IPS-NIHi7 (cell line): ENCODE measurements around the gene SLFN12L.
"Not testable (repeated sequence)": the region's sequence is repeated elsewhere in the genome, so short reads cannot be mapped to it uniquely, and the experiment has no call there.

Experiments
- DNase-seq: peaks from one replicate; pipeline ENCODE4 v3.0.0; 2012; ENCODE audit warnings: mixed read lengths; ENCODE audit errors: extremely low spot score

Gene SLFN12L

GRCh38 chr17:35537601-35538141 is at the start of gene SLFN12L:
Gene SLFN12L (minus strand): TSS chr17:35537678. CDS start chr17:35522364, 15,314 bp downstream.
- DNase-seq: no peak

- no peak for DNase-seq
These were observed 49.1 kb upstream of the SLFN12L start for GRCh38 chr17:35586569-35587073.

DNA sequence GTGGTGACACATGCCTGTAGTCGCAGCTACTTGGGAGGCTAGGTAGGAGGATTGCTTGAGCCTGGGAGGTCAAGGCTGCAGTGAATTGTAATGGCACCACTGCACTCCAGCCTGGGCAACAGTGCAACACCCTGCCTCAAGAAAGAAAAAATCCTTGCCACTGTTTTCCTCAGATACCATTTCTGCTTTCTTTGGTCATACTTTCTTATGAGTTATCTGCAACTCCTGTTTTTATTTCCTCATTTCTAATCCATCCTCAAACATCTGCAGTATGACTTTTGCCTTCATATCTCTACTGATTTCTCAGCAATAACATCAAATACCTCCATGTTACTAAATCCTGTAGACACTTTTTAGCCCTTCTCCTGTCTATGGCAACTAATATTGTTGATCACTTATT is 46.6 kb upstream of the SLFN12L start:
- DNase-seq: no peak

DNA sequence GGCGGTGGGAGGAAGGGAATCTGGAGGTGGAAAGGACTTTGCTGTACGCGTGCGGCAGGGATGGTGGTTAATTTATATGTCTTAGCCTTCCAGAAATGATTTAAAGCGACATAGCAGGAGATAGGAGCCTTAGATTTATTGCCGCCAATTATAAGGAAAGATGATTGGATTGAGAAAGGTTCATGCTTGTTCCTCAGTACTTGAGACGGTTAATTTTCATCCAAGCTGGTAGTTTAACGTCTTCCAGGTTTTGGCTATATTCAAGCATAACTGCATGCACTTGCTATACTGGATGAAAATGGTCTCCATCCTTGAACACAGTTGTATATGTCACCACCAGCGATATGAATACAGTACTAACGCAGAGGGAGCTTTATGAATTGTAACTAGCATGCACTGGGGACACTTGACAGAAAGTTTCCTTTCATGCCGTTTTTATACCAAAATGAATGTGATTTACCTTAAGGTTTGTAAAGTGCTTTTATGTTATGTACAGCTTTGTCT is 41.5 kb upstream of the SLFN12L start:
- no peak for DNase-seq

DNA sequence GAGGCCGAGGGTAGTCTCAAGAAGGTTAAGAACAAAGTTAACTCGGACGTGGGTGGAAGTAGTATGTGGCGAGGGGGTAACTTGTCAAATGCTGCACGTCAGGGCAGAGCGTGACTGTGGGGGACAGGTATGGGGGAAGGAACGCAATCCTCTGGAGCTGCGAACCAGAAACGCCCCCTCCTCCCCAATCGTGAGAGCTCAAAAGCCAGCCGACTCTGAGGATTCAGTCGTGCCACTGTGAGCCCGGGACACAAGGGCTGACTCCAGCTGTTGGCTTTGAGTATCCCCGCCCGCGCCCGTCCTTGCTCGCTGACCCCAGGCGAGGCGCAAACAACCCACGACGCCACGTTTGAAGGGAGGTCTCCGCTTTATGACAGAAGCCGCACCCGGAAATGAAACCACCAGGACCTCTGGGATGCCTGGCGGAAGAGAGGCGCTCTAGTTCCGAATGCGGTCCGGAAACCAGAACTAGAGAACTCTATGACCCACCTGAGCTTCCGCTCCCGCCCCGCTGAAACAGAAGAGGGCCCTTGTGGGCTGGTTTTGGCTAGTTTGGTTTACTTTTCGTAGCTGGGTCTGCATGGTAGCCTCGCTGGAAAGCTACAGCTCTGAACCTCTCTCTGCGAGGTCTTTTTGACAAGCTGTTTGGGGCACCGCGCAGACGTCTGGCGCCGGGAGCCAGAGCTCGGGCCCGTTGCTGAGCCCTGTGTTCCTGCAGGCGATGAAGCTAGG is 40.9 kb upstream of the SLFN12L start, which contains the start of gene PEX12:
Gene PEX12 (minus strand): TSS at position 375 of the 732 bp plus-strand sequence. CDS start 550 bp downstream, outside the sequence.
- peak; percentile 81 for DNase-seq

- DNase-seq: no peak
These were observed 40.3 kb upstream of the SLFN12L start for GRCh38 chr17:35577830-35578196.

GRCh38 chr17:35575759-35576158 is 38.3 kb upstream of the SLFN12L start:
- no peak for DNase-seq

GRCh38 chr17:35569405-35569804 is 31.9 kb upstream of the SLFN12L start:
- no peak for DNase-seq

GRCh38 chr17:35568561-35568960 is 31.1 kb upstream of the SLFN12L start:
- DNase-seq: no peak

DNA sequence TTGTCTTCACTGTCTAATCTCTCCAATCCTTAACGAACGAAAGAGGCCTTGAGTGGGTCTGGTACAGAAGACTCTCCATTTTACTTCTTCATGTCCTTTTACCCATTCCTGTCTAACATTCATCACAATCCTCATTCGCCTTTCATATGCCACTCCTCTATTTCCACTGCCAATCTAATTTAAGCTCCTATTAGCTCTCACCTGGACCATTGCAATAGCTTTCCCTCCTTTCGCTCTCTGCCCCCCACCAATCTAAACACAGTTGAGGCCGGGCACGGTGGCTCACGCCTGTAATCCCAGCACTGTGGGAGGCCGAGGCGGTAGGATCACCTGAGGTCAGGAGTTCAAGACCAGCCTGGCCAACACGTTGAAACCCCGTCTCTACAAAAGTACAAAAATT is 29.5 kb upstream of the SLFN12L start:
- no peak for DNase-seq

DNA sequence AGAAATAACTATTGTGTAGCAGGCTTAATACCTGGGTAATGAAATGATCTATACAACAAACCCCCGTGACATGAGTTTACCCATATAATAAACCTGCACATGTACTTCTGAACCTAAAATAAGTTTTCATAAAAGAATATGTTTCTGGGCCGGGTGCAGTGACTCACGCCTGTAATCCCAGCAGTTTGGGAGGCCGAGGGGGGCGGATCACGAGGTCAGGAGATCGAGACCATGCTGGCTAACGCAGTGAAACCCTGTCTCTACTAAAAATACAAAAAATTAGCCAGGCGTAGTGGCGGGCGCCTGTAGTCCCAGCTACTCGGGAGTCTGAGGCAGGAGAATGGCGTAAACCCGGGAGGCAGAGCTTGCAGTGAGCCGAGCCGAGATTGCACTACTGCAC is 25.7 kb upstream of the SLFN12L start:
- DNase-seq: not testable (repeated sequence)

- DNase-seq: no peak
These were observed 23.2 kb upstream of the SLFN12L start, which contains the start of gene SLFN14 for GRCh38 chr17:35560703-35561102. Gene SLFN14 (minus strand): TSS chr17:35560819. CDS start chr17:35558062, 2,757 bp downstream.

DNA sequence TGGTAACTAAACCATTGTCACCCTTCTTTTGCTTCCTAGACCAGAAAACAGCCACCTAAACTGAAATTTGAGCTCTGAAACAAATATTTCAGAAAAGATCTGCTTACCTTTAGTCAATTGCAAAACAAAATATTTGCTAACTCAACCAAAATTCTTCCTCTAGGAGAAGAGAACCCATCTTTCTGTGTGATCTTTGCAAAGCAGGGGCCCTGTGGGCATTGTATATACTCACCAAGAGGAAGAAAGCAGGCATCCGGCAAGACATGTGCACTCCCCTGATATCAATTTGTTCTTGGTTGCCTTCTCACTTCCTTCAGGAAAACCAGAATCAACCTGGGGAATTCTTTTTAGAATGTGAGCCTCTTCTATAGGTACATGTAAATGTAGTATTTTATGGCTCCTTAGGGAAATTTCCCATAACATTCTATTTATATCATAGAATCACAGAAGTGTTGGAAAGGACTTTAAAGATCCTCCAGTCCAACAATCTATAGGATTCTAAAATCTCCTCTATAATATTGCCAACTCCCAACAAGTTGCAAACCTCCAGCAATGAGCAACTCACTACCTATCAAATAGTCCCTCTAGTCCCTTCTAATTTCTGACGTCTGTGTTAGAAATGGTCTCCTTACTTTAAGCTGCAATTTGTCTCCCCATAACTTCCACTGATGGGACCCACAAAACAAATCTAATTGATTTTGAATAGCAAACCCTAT is 22.2 kb upstream of the SLFN12L start:
- no peak for DNase-seq

DNA sequence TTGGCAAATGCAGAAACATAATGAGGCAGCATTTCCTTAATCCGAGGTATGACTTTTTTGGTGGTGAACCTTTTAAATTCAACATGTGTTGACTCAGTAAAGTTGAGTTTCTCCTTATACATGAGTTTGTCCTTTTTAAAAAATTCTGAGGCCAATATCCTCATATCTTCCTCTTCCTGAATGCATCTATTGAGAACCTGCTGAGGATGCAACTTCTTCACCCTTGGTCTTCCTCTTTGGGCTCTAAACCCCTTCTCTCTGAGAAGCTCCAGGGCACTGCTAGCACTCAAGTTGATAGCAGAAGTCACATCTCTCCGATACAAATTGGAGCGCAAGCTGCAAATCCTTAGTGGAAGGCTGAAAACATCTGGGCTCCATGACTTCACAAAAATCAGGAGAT is 19.9 kb upstream of the SLFN12L start:
- no peak for DNase-seq

DNA sequence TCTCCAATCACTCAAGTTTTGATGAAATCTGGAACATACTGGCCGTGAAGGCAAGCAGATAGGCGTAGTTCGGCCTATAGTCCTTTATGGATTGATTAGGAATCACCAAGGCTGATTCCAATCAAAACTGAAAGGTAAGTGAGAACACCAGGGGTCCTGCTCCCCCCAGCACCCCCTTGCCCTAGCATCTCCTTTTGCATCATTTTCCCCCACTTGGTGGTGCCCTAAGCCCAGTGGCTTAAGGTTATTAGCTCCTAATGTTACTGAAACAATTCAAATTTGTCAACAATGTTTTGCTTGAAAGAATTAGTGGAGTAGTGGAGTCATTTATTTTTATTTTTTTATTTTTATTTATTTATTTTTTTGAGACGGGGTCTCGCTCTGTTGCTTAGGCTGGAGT is 18.2 kb upstream of the SLFN12L start:
- DNase-seq: no peak

DNA sequence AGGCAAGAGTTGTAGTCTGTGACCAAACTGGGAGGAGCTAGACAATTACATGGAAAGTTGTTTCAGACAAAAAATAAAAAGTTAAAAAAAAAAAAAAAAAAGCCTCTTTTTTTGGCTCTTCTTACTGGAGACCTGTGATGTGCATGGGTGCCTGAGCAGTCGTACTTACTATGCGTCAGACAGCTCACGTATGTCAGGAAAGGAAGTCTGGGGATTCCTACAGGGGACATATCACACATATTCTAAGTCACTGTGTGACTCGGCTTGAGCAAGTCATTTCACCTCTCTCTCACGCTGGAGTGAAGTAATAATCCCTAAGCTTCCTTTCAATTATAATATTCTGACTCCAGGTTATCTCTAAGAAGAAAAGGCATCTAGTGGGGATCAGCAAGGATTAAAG is 17.2 kb upstream of the SLFN12L start:
- no peak for DNase-seq

DNA sequence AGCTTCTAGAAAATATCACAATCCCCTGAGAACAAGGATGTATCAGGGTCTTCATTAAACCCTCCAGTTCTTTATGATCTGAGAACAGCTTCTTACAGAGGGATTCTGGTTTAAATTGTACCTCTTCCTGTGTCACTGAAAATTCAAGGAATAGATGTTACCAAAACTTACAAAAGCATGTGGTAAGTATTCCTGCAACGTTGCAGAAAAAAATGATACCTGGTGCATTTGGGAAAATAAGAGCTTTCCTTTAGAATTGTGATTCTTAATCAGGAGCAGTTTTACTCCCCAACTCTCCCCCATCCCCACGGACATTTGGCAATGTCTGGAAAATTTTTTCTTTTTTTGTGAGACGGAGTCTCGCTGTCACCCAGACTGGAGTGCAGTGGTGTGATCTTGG is 15.8 kb upstream of the SLFN12L start:
- DNase-seq: no peak

DNA sequence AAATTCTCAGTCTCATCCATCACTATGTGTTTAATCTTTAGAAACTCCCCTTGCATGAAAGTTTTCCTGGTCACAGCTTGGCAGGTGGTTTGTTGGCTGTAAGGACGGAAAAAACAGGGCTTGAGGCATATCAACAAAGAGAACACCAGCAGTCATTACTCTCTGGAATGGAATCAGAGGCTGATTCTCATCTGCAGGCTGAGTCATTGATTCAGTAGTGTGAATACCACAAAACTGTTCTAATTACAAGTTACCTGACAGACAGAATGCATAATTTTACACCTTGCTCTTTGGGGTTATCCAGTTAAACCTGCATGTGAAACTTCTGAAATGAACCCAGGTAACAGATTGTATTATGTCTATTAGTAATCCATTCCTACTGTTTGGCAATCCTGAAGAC is 11.5 kb upstream of the SLFN12L start:
- no peak for DNase-seq

DNA sequence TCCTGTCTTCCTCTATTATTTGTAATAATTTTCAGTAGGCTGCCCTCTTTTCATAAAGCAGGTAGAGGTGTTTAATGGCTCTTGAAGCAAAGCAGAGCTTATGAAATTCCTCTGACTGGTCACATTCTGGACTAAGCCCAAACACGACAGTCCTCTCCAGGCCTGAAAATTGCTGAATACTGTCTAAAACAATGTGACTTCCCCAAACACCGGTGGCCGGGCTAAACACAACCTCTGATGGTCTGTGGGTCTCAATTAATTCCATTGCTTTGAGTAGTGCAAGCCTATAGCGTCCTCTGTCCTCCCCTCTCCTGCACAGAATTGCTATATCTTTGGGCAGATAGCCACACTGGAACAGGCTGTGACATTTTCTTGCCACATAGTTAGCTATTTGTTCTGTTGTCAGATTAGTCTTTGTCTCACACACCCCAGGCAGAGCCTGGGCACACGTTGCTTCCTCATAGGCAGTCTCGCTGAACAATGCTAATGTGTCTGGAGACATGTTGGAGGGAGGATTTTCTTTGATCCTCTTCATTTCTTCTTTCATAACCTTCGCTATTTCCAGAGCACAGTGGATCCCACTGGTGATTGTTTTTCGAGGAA is 10.8 kb upstream of the SLFN12L start:
- DNase-seq: no peak

DNA sequence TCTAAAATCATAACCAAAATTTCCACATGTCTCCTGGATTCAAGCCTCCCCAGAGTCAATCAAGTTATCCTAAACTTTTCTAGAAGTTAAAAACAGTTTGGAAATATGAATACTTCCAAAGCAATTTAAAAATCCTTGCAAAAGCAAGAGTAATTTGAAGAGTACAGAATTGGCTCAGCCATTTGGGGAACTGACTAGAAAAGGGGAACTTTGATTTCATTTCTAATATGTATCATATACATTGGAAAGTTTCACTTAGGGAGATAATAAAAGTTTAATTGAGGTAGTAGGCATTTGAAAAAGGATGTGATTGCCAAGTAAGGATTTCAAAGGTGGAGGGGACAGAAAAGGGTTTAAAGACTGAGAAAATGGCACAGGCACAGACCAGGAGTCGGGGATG is 9.0 kb upstream of the SLFN12L start:
- DNase-seq: no peak

DNA sequence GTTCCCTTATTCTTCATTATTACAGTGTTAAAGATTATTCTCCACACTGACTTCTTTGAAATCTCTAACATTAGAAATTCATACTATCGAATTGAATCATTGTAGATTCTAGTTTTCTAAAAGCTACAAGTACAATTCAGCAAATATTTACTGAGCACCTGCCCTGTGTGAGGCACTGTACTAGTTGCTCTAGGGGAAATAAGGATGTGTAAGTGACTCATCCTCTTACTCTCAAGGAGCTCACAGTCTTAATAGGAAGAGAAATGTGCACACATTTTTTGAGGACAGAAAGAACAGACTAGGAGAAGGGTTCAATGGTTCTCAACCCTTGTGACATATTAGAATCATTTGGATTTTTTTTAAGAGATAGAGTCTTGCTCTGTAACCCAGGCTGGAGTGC is 7.7 kb upstream of the SLFN12L start:
- DNase-seq: no peak

GRCh38 chr17:35543856-35544255 is 6.4 kb upstream of the SLFN12L start:
- DNase-seq: no peak
